Hepatocyte (in vitro differentiated cells): ENCODE results near the gene YEATS2. TPM values are rescaled to one million over a fixed set of nuclear protein-coding genes. Genes with fewer than 3 reads are reported as not detected.

Experiments used
- DNase-seq: peaks from one replicate; pipeline ENCODE4 v3.0.0-alpha.2; 2016; ENCODE audit warnings: low spot score
- H2AFZ ChIP-seq: fragments of 200-600 bp; sonication (generic); 2 replicates; pipeline ENCODE4 v1.6.0; 2016; ENCODE audit warnings: antibody characterized with exemption, mild to moderate bottlenecking
- H3K27ac ChIP-seq: fragments of 200-600 bp; sonication (generic); 2 replicates; pipeline ENCODE4 v1.5.1; 2016; ENCODE audit warnings: mild to moderate bottlenecking
- H3K27me3 ChIP-seq: fragments of 200-600 bp; sonication (generic); 2 replicates; pipeline ENCODE4 v1.6.1; 2016
- H3K36me3 ChIP-seq: fragments of 200-600 bp; sonication (generic); replicated peaks from 2 replicates; pipeline ENCODE4 v1.5.1; 2016; ENCODE audit warnings: low read depth; ENCODE audit not compliant: insufficient read depth
- H3K4me1 ChIP-seq: fragments of 200-600 bp; sonication (generic); 2 replicates; pipeline ENCODE4 v1.5.1; 2016; ENCODE audit warnings: mild to moderate bottlenecking, moderate library complexity; ENCODE audit not compliant: insufficient read depth
- H3K4me2 ChIP-seq: fragments of 200-600 bp; sonication (generic); 2 replicates; pipeline ENCODE4 v1.6.0; 2016
- H3K4me3 ChIP-seq: fragments of 200-600 bp; sonication (generic); 2 replicates; pipeline ENCODE4 v1.5.1; 2016; ENCODE audit warnings: mild to moderate bottlenecking
- H3K79me2 ChIP-seq: fragments of 200-600 bp; sonication (generic); 2 replicates; pipeline ENCODE4 v1.6.0; 2017; ENCODE audit warnings: mild to moderate bottlenecking
- H3K9me2 ChIP-seq: fragments of 200-600 bp; sonication (generic); replicated peaks from 2 replicates; pipeline ENCODE4 v1.6.0; 2017; ENCODE audit warnings: mild to moderate bottlenecking; ENCODE audit not compliant: insufficient read depth
- H3K9me3 ChIP-seq: fragments of 200-600 bp; sonication (generic); 2 replicates; pipeline ENCODE4 v1.5.1; 2016; ENCODE audit warnings: low read depth, mild to moderate bottlenecking
- H4K20me1 ChIP-seq: fragments of 200-600 bp; sonication (generic); 2 replicates; pipeline ENCODE4 v1.6.0; 2016; ENCODE audit warnings: mild to moderate bottlenecking; ENCODE audit not compliant: insufficient read depth, poor library complexity, severe bottlenecking
- CTCF ChIP-seq: fragments of 200-600 bp; sonication (generic); IDR thresholded peaks from 2 replicates; pipeline ENCODE4 v1.5.1; 2016; ENCODE audit warnings: antibody characterized with exemption, mild to moderate bottlenecking; ENCODE audit not compliant: poor library complexity
- EZH2 ChIP-seq: fragments of 200-600 bp; sonication (generic); IDR thresholded peaks from 2 replicates; pipeline ENCODE4 v1.6.1; 2016; ENCODE audit warnings: antibody characterized with exemption, mild to moderate bottlenecking, borderline replicate concordance
- EZH2phosphoT487 ChIP-seq: fragments of 200-600 bp; sonication (generic); IDR thresholded peaks from one replicate; pipeline ENCODE4 v1.6.1; 2018; ENCODE audit warnings: antibody characterized with exemption, mild to moderate bottlenecking, low read depth, moderate library complexity; ENCODE audit not compliant: unreplicated experiment, severe bottlenecking
- WGBS: methylation state at CpG from one replicate; pipeline ENCODE4 v1.1.6; 2016; ENCODE audit warnings: low lambda C conversion rate; ENCODE audit errors: missing lambda C conversion rate; 5-methylcytosine and 5-hydroxymethylcytosine counted together
- polyA plus RNA-seq: library from polyadenylated mRNA; unstranded; fragments of >200 nt; fragmentation: Nextera tagmentation; extraction: Ambion mirVana; gene quantifications from 2 replicates; pipeline ENCODE4 v1.2.1, GENCODE V29; 2016
- total RNA-seq: library from RNA; depleted of rRNA; stranded (reverse); fragments of >200 nt; gene quantifications from 2 replicates; pipeline ENCODE4 v1.2.3, GENCODE V29; 2014

YEATS2 gene
- total and polyA plus RNA-seq, 2 experiments from 2014 or later, result 12.5 to 21.5 TPM

- TF ChIP-seq EZH2phosphoT487, result no peak
- TF ChIP-seq EZH2, result no peak
- no peak for TF ChIP-seq CTCF
- H3K4me1 ChIP-seq, result no peaks in the 10 kb centered on the region
- no peak overlapping the region for H3K4me2 ChIP-seq
- no peak overlapping the region for H3K4me3 ChIP-seq
- H3K36me3 ChIP-seq, result no peaks in the 10 kb centered on the region
- no peaks in the 10 kb centered on the region for H3K9me3 ChIP-seq
- peaks cover 64% of the 10 kb centered on the region for H3K79me2 ChIP-seq
- H4K20me1 ChIP-seq, result peaks cover 17% of the 10 kb centered on the region
- DNase-seq, result no peak
- no peak overlapping the region for H3K27ac ChIP-seq
- no peaks in the 10 kb centered on the region for H3K27me3 ChIP-seq
- H2AFZ ChIP-seq, result no peak overlapping the region
- H3K9me2 ChIP-seq, result no peaks in the 10 kb centered on the region
Observed at GRCh38 chr3:183714622-183715021, 17.0 kb downstream of the YEATS2 start.

GRCh38 chr3:183718012-183718411 is 20.4 kb downstream of the YEATS2 start:
- H3K27ac ChIP-seq, result no peak overlapping the region
- DNase-seq, result no peak
- whole genome bisulfite sequencing, result 93% methylated on average over 3 of the region's 3 CpGs
- TF ChIP-seq EZH2phosphoT487 (no peak), CTCF (no peak), EZH2 (no peak)
- H3K4me1 ChIP-seq, result no peaks in the 10 kb centered on the region
- H3K9me2 ChIP-seq, result no peaks in the 10 kb centered on the region
- no peak overlapping the region for H2AFZ ChIP-seq
- H3K36me3 ChIP-seq, result no peaks in the 10 kb centered on the region
- peaks cover 30% of the 10 kb centered on the region for H3K79me2 ChIP-seq
- no peak overlapping the region for H3K4me2 ChIP-seq
- no peaks in the 10 kb centered on the region for H3K27me3 ChIP-seq
- H4K20me1 ChIP-seq, result peaks cover 3% of the 10 kb centered on the region
- H3K9me3 ChIP-seq, result no peaks in the 10 kb centered on the region
- no peak overlapping the region for H3K4me3 ChIP-seq

GRCh38 chr3:183725387-183725786 is 27.8 kb downstream of the YEATS2 start:
- no peak for TF ChIP-seq CTCF
- no peak for TF ChIP-seq EZH2phosphoT487
- TF ChIP-seq EZH2, result no peak
- Histone ChIP-seq H3K9me3 (no peaks in the 10 kb centered on the region), H3K9me2 (no peaks in the 10 kb centered on the region), H3K36me3 (no peaks in the 10 kb centered on the region), H3K4me3 (no peak overlapping the region), H2AFZ (no peak overlapping the region), H3K4me1 (no peaks in the 10 kb centered on the region), H3K27me3 (no peaks in the 10 kb centered on the region), H3K27ac (no peak overlapping the region), H3K79me2 (no peaks in the 10 kb centered on the region), H4K20me1 (no peaks in the 10 kb centered on the region), H3K4me2 (no peak overlapping the region)
- no peak for DNase-seq
- 59% methylated on average over 6 of the region's 6 CpGs for WGBS

- DNase-seq, result no peak
- Histone ChIP-seq H3K9me3 (no peaks in the 10 kb centered on the region), H3K27me3 (no peaks in the 10 kb centered on the region), H2AFZ (no peak overlapping the region), H3K79me2 (no peaks in the 10 kb centered on the region), H3K4me2 (no peak overlapping the region), H3K9me2 (no peaks in the 10 kb centered on the region), H3K4me1 (no peaks in the 10 kb centered on the region), H3K4me3 (no peak overlapping the region), H3K27ac (no peak overlapping the region), H4K20me1 (no peaks in the 10 kb centered on the region), H3K36me3 (no peaks in the 10 kb centered on the region)
- TF ChIP-seq EZH2phosphoT487, result no peak
- no peak for TF ChIP-seq CTCF
- TF ChIP-seq EZH2, result no peak
- 92% methylated on average over 1 of the region's 1 CpG for WGBS
Observed at GRCh38 chr3:183728204-183728603, 30.6 kb downstream of the YEATS2 start.
